GM21360 (cell line): ENCODE results near the gene KRTAP25-1.

Experiments used
- ATAC-seq: cut with Tn5 transposase; IDR thresholded peaks from one replicate; pipeline ENCODE4 v1.9.1; 2021; ENCODE audit warnings: mild to moderate bottlenecking, moderate library complexity; ENCODE audit not compliant: unreplicated experiment

Gene KRTAP25-1

DNA sequence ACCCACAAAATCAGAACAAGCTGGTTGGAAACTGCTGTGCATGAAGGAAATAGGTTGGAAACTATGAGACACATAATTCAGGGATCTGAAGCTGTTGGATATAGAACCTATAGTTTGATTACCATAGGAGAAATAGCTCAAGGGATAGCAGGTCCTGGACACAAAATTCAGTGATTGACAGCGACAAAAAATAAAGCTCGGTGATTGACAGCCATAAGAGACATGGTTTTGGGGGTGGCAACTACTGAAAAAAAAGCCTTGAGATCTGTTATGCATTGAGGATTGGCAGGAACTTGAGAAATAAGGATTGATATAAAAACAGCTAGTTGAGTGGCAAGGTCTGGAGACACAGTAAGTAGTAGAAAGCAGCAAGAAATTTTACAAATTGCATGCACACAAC is at the start of gene KRTAP25-1:
KRTAP25-1 (minus strand) TSS at position 300 of the 400 bp plus-strand sequence; CDS start at position 276, 24 bp downstream.
- ATAC-seq = no peak

GRCh38 chr21:30338717-30339116 is 49.4 kb upstream of the KRTAP25-1 start:
- ATAC-seq = no peak

DNA sequence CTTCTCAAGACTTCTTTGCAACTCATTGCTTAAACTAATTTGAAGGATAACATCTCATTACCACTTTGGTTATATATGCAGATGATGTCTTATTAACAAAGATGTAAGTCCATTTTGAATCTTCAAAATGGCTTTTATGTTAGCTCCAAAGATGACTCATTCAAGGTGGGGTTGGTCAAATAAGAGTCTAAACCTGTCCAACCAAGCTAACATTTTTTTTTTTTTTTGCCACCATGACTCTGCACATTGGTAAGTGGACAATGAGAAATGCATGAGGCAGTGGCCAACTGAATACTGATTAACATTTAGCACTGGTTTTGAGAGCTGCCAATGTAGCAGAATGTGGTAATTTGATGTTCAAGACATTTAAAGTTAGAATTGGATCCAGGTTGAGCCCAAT is 48.5 kb upstream of the KRTAP25-1 start:
- ATAC-seq = no peak

DNA sequence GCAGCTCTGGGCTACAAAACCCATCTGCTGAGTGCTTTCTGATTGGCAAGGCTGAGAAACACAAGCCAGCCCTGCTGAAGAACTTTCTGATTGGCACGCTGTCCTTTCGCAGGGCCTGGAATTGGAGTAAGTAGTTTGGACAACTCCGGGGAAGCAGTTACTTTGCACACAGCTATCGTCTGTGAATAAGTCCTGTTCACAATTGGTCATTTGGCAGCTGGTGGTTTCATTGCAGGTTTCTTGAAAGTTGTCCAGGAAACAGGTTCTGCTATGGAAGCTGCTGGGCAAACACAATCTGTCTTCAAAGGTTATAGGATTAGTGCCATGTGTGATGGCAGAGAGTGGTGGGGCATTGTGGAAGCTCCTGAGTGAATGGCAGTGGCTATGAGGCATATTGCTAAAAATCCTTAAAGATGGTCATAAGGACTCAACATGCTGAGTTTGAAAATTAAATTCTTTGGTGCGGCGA is 48.0 kb upstream of the KRTAP25-1 start, which contains the start of gene KRTAP27-1:
KRTAP27-1 (minus strand) TSS at position 419 of the 469 bp plus-strand sequence; CDS start at position 393, 26 bp downstream.
- no peak for ATAC-seq

GRCh38 chr21:30336596-30336995 is 47.3 kb upstream of the KRTAP25-1 start:
- ATAC-seq = no peak

GRCh38 chr21:30333736-30334135 is 44.4 kb upstream of the KRTAP25-1 start:
- no peak for ATAC-seq

GRCh38 chr21:30332681-30333080 is 43.4 kb upstream of the KRTAP25-1 start:
- no peak for ATAC-seq

- ATAC-seq = no peak
Observed at GRCh38 chr21:30329203-30329875, 40.0 kb upstream of the KRTAP25-1 start.

DNA sequence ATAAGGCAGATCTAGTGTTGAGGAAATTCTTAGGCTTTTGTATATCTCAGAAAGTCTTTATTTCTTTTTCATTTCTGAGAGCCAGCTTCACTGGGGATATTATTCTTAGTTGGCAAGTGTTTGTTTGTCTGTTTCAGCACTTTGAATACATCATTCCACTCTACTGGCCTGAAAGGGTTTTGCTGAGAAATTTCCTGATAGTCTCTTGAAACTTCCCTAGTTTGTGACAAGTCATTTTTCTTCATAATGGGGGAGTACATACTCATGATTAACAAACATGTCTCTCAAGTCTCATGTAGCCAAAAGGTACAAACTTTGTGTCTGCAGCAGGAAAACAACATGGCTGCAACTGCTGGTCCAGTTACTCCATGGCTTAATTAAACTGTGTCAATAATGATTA is 37.1 kb upstream of the KRTAP25-1 start:
- ATAC-seq = no peak

DNA sequence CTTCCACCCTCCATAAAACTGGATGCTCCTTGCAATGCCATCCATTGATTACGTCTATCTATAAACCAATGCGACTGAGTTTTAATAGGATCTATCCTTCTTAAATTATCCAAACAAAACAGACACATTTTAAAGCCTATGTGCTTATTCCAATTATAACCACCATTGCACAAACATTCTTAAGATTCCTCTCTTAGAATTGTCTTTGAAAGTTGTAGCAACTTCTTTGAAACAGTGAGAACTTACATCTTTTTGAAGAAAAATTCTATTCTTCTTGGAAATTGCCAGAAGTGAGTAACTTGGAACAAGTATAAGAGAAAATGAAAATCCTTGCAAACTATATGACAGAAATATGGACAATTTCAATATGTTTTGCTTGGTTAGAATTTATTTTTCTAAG is 30.9 kb upstream of the KRTAP25-1 start, which contains the start of gene KRTAP26-1:
KRTAP26-1 (minus strand) TSS at position 101 of the 400 bp plus-strand sequence. CDS start 280 bp downstream, outside the sequence.
- ATAC-seq = no peak

GRCh38 chr21:30315701-30316100 is 26.4 kb upstream of the KRTAP25-1 start:
- ATAC-seq = no peak

GRCh38 chr21:30306884-30307283 is 17.6 kb upstream of the KRTAP25-1 start:
- ATAC-seq = no peak

- ATAC-seq = no peak
Observed at GRCh38 chr21:30305136-30305535, 15.8 kb upstream of the KRTAP25-1 start.

DNA sequence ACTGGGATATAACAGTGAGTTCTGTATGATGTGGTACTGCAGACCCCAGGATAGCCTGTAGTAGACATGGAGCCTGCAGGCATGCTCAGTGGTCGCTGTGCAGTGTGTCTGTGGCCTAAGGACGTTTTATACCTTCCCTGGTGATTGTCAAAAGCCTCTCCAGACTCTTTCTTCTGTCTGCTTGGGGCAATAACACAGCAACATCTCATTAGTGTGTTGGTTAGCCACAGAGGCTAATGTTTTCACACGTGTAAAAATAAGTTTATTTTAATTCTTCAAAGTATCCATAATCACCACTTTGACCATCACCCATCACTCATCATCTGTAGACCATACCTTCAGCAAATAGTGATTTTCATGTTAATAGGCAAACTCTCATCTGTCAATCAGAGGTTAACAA is 6.5 kb downstream of the KRTAP25-1 start, which contains the start of gene KRTAP24-1:
KRTAP24-1 (minus strand) TSS at position 101 of the 400 bp plus-strand sequence; CDS start at position 83, 18 bp downstream.
- ATAC-seq = no peak

- no peak for ATAC-seq
Observed at GRCh38 chr21:30271611-30272010, 17.7 kb downstream of the KRTAP25-1 start.

DNA sequence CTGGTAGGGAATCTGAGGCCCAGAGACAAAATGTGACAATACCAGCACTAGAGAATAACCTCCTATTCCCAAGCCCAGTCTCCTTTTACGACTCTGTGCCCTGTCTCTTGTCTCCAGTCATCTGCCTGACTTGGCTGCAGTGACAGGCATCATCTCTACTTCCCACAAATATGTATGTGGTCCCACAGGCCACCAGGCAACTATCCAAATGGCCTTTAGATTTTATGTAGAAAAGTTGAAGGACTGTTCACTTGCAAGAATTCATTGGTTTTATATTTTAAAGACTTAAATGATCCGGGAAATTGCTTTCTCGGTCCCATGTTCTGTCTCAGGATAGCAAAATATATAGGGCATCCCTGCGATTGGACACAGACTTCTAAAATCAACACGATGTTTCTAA is 18.2 kb downstream of the KRTAP25-1 start:
- ATAC-seq = no peak

- no peak for ATAC-seq
Observed at GRCh38 chr21:30269803-30270530, 19.3 kb downstream of the KRTAP25-1 start.

DNA sequence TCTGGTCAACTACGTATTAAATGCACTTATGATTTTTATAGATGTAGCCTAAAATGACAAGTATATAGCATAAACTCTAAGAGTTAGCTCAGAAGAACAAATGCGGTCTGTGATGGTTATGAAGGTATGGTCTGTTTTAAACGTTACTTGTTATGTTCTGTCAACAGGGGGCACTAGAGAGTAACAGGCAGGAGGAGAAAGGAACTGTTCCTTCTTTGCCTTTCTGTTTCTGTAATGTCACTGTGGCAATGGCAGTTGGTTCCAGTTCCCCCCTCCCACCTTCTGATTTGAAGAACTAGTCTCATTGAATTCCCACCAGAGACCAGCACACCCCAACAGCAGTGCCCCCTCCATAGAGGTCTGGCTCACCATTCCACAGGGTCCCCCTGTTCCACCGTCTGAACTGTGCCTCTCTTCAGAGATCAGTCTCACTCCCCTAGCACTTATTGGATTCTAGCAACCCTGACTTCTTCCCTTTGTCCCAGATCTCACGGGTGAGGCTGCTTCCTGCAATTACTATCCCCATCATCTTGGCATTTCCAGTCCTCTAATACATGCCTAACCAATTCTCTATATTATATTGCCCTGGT is 20.6 kb downstream of the KRTAP25-1 start:
- ATAC-seq = no peak

DNA sequence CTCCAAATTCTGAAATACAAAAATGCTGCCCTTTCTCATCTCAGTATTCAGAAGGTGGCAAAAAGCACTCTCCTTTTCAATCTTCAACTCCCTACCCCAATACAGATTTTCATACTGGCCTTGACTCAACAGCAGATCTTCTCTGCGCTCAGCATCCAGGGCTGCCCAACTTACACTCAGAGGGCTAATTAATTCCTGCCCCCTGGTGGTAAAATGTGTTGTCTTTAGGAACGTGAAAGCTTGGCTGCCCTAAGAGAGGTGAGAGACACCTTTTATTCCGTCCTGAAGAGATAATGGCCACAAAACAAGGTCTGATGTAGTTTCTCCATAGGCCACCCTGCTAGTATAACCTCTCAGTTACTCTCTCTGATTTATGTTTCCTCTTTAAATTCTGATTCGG is 31.5 kb downstream of the KRTAP25-1 start:
- no peak for ATAC-seq

GRCh38 chr21:30256100-30256499 is 33.2 kb downstream of the KRTAP25-1 start:
- no peak for ATAC-seq

- no peak for ATAC-seq
Observed at GRCh38 chr21:30255679-30256078, 33.6 kb downstream of the KRTAP25-1 start.
